OCI-LY7 (cell line): Measurements from ENCODE around the gene HOXB5. TPM values are rescaled to one million over a fixed set of nuclear protein-coding genes. Genes with fewer than 3 reads are reported as not detected.

Source experiments
- BruUV-seq: library from RNA; stranded (reverse); fragments of 400-500 nt; replicated peaks from 2 replicates; lab custom pipeline; 2021; lab: Mats Ljungman, UMichigan
- CTCF ChIA-PET: fragments of 300-600 bp; sonication (Branson Sonifier 250); formaldehyde crosslinking; loops from one replicate; lab custom pipeline; 2022; ENCODE audit warnings: antibody characterized with exemption; ENCODE audit not compliant: unreplicated experiment; lab: Charles Lee
- POLR2A ChIA-PET: fragments of 300-600 bp; sonication (Branson Sonifier 250); formaldehyde crosslinking; loops from one replicate; lab custom pipeline; 2022; ENCODE audit warnings: antibody characterized with exemption; lab: Charles Lee
- DNase-seq: peaks from one replicate; pipeline ENCODE4 v3.0.0-alpha.2; 2015; ENCODE audit warnings: low spot score
- H2AFZ ChIP-seq: fragments of 200-600 bp; sonication (generic), shearing (Covaris generic); 2 replicates; pipeline ENCODE4 v1.6.1; 2014; ENCODE audit warnings: mild to moderate bottlenecking, antibody characterized with exemption, low read length, moderate library complexity
- H3K27ac ChIP-seq: fragments of 200-600 bp; sonication (generic); 2 replicates; pipeline ENCODE4 v1.5.1; 2014; ENCODE audit warnings: mixed run types, low read depth, mild to moderate bottlenecking, moderate library complexity, low read length, inconsistent platforms; ENCODE audit not compliant: poor library complexity, severe bottlenecking
- H3K36me3 ChIP-seq: fragments of 200-600 bp; sonication (generic); 2 replicates; pipeline ENCODE4 v1.6.1; 2014; ENCODE audit warnings: mild to moderate bottlenecking, antibody characterized with exemption, low read length, moderate library complexity, mixed read lengths; ENCODE audit not compliant: insufficient read depth
- H3K4me1 ChIP-seq: fragments of 200-600 bp; sonication (generic); 2 replicates; pipeline ENCODE4 v1.5.1; 2014; ENCODE audit warnings: mild to moderate bottlenecking, low read length; ENCODE audit not compliant: insufficient read depth, poor library complexity, severe bottlenecking
- H3K4me2 ChIP-seq: fragments of 200-600 bp; sonication (generic); 2 replicates; pipeline ENCODE4 v1.6.1; 2014; ENCODE audit warnings: mild to moderate bottlenecking, low read length
- H3K4me3 ChIP-seq: fragments of 200-600 bp; sonication (generic); 2 replicates; pipeline ENCODE4 v1.5.1; 2014; ENCODE audit warnings: mild to moderate bottlenecking, low read depth, low read length; ENCODE audit not compliant: poor library complexity, severe bottlenecking
- H3K79me2 ChIP-seq: fragments of 200-600 bp; sonication (generic); 2 replicates; pipeline ENCODE4 v1.6.1; 2016; ENCODE audit warnings: low read depth, mild to moderate bottlenecking, low read length, moderate library complexity, mixed read lengths; ENCODE audit not compliant: insufficient read depth
- H3K9me2 ChIP-seq: fragments of 200-600 bp; sonication (generic); 2 replicates; pipeline ENCODE4 v1.6.1; 2016; ENCODE audit warnings: mild to moderate bottlenecking, low read length, mixed read lengths; ENCODE audit not compliant: insufficient read depth
- H3K9me3 ChIP-seq: fragments of 200-600 bp; sonication (generic); 2 replicates; pipeline ENCODE4 v1.6.1; 2014; ENCODE audit warnings: mild to moderate bottlenecking, mixed run types, low read length, mixed read lengths
- H4K20me1 ChIP-seq: fragments of 200-600 bp; sonication (generic); 2 replicates; pipeline ENCODE4 v1.6.1; 2014; ENCODE audit warnings: mild to moderate bottlenecking, antibody characterized with exemption, low read length, moderate library complexity, mixed read lengths; ENCODE audit not compliant: insufficient read depth
- EZH2phosphoT487 ChIP-seq: fragments of 200-600 bp; sonication (generic); IDR thresholded peaks from 2 replicates; pipeline ENCODE4 v1.6.1; 2018; ENCODE audit warnings: low read depth, borderline replicate concordance, mild to moderate bottlenecking, mixed run types, antibody characterized with exemption, low read length, moderate library complexity, mixed read lengths
- intact Hi-C: fragments of 100-400 bp; cut with micrococcal nuclease; formaldehyde crosslinking; loops from one replicate; pipeline ENCODE4 v1.10.0; 2022; ENCODE audit not compliant: unreplicated experiment
- total RNA-seq, 2 experiments: library from RNA; depleted of rRNA in 1 of 2; stranded (reverse); fragments of >200 nt in 1 of 2; shearing (Covaris generic) in 1 of 2; gene quantifications; 2 replicates each; pipeline ENCODE4 v1.2.3, GENCODE V29; 2014 to 2022
- TF ChIP-seq, protein P1 (sequence below): fragments of 200-600 bp; sonication (generic); conservative IDR thresholded peaks from 2 replicates; pipeline ENCODE4 v1.5.1; 2014; ENCODE audit warnings: mild to moderate bottlenecking, antibody characterized with exemption, low read length, moderate library complexity, mixed read lengths

Gene HOXB5
- total RNA-seq, 2 experiments from 2014 or later, result not detected

DNA sequence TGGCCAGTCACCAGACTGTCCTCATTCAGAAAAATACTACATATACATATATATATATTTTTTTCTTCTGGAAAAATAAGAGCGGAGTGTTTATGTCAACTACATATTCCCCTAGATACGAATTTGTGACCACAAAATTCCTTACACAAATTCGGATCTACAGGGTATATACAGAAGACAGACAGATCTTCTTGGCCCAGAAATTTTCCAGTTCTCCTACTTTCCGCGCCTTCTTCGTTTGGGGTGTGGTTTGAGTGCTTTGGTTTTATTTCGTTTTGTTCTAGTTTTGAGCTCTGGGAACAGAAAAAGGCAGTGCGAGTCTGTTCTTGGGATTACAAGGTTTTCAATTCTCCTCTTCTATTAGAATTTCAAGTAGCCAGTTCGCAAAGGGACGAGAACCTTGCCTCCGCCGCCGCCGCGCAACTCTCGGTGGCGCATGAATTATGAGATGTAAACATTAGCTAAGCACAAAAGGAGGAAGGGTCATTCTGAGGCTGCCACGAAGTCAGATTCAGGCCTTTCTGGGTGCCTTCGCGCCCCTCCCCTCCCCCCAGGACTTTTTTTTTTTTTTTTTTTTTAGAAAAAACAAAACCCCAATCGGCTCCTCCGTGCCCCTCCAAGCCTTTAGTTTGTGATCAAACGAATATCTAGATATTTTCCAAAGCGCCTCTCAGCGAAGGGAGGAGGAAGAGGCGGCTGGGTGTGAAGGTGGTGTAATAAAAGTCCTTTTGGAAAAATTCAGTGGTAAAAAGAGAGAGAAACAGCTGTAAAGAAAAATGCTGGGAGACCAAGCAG, 13.6 kb downstream of the HOXB5 start:
- TF ChIP-seq EZH2phosphoT487, result no peak
- TF ChIP-seq, protein P1, sequence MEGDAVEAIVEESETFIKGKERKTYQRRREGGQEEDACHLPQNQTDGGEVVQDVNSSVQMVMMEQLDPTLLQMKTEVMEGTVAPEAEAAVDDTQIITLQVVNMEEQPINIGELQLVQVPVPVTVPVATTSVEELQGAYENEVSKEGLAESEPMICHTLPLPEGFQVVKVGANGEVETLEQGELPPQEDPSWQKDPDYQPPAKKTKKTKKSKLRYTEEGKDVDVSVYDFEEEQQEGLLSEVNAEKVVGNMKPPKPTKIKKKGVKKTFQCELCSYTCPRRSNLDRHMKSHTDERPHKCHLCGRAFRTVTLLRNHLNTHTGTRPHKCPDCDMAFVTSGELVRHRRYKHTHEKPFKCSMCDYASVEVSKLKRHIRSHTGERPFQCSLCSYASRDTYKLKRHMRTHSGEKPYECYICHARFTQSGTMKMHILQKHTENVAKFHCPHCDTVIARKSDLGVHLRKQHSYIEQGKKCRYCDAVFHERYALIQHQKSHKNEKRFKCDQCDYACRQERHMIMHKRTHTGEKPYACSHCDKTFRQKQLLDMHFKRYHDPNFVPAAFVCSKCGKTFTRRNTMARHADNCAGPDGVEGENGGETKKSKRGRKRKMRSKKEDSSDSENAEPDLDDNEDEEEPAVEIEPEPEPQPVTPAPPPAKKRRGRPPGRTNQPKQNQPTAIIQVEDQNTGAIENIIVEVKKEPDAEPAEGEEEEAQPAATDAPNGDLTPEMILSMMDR, result no peak
- Histone ChIP-seq H3K27ac (no peak overlapping the region), H4K20me1 (no peaks in the 10 kb centered on the region), H2AFZ (no peak overlapping the region), H3K36me3 (peaks cover 5% of the 10 kb centered on the region; the same call in 1 of the 2 replicates), H3K4me2 (no peak overlapping the region), H3K79me2 (peaks cover 6% of the 10 kb centered on the region; the same call in 1 of the 2 replicates), H3K4me1 (peaks cover 21% of the 10 kb centered on the region), H3K9me3 (no peaks in the 10 kb centered on the region), H3K4me3 (no peak overlapping the region), H3K9me2 (no peaks in the 10 kb centered on the region)
- no TSS peak for BruUV-seq
- no peak for DNase-seq
- intact Hi-C loops, result no loop called here
- POLR2A ChIA-PET, result interaction anchor here (0.6 kb wide), 1 partner anchor 137 kb away, joined by 4 read pairs; no protein-coding TSS in a partner anchor
- CTCF ChIA-PET, result no interaction called here

- no peaks in the 10 kb centered on the region for H3K9me3 ChIP-seq
- peaks cover 19% of the 10 kb centered on the region for H3K4me1 ChIP-seq
- no peaks in the 10 kb centered on the region for H4K20me1 ChIP-seq
- H3K4me2 ChIP-seq, result peak overlapping the region; percentile 85
- H3K9me2 ChIP-seq, result no peaks in the 10 kb centered on the region
- H2AFZ ChIP-seq, result no peak overlapping the region
- DNase-seq, result no peak
- H3K79me2 ChIP-seq, result peaks cover 6% of the 10 kb centered on the region; the same call in 1 of the 2 replicates
- TF ChIP-seq EZH2phosphoT487, result no peak
- TF ChIP-seq, protein P1, result no peak
- H3K36me3 ChIP-seq, result peaks cover 5% of the 10 kb centered on the region; the same call in 1 of the 2 replicates
- no peak overlapping the region for H3K27ac ChIP-seq
- BruUV-seq, result no TSS peak
- CTCF ChIA-PET, result no interaction called here
- intact Hi-C loops, result no loop called here
- H3K4me3 ChIP-seq, result peak overlapping the region; percentile 85
- POLR2A ChIA-PET, result no interaction called here
These were observed 14.2 kb downstream of the HOXB5 start for GRCh38 chr17:48579471-48579759.
